SU-DHL-6 (cell line): ENCODE measurements around the gene ZFAND3.

Source experiments
- H2AFZ ChIP-seq: fragments of 200-600 bp; sonication (generic); 2 replicates; pipeline ENCODE4 v1.6.1; 2014; ENCODE audit warnings: low read depth, mild to moderate bottlenecking, moderate library complexity, mixed read lengths, antibody characterized with exemption, low read length; ENCODE audit not compliant: severe bottlenecking
- H3F3A ChIP-seq: fragments of 200-600 bp; shearing (Covaris generic); 2 replicates; pipeline ENCODE4 v1.6.0; 2016; ENCODE audit warnings: antibody characterized with exemption, mild to moderate bottlenecking; ENCODE audit not compliant: insufficient read depth
- H3K27ac ChIP-seq: fragments of 200-600 bp; sonication (generic); 2 replicates; pipeline ENCODE4 v1.5.1; 2016; ENCODE audit warnings: low read depth, mild to moderate bottlenecking, low read length, moderate library complexity, mixed read lengths
- H3K27me3 ChIP-seq: fragments of 200-600 bp; sonication (generic), shearing (Covaris generic); 2 replicates; pipeline ENCODE4 v1.6.0; 2014; ENCODE audit warnings: mild to moderate bottlenecking, low read length
- H3K36me3 ChIP-seq: fragments of 200-600 bp; sonication (generic); 2 replicates; pipeline ENCODE4 v1.6.1; 2014; ENCODE audit warnings: mild to moderate bottlenecking, low read length, mixed read lengths
- H3K4me2 ChIP-seq: fragments of 300-600, 200-600 bp; shearing (Covaris generic), sonication (generic); 2 replicates; pipeline ENCODE4 v1.6.0; 2014; ENCODE audit warnings: low read length, low read depth, mild to moderate bottlenecking; ENCODE audit not compliant: poor library complexity, severe bottlenecking
- H3K4me3 ChIP-seq: fragments of 200-600 bp; sonication (generic); 2 replicates; pipeline ENCODE4 v1.5.1; 2014; ENCODE audit warnings: antibody characterized with exemption, low read length, mild to moderate bottlenecking, mixed read lengths; ENCODE audit not compliant: insufficient read depth, poor library complexity, severe bottlenecking
- H3K79me2 ChIP-seq: fragments of 200-600 bp; sonication (generic); 2 replicates; pipeline ENCODE4 v1.6.1; 2014; ENCODE audit warnings: mild to moderate bottlenecking, low read length, moderate library complexity; ENCODE audit not compliant: insufficient read depth
- H3K9ac ChIP-seq: fragments of 200-600 bp; sonication (generic); 2 replicates; pipeline ENCODE4 v1.7.0; 2014; ENCODE audit warnings: mild to moderate bottlenecking, low read length
- H3K9me2 ChIP-seq: fragments of 200-600 bp; sonication (generic); replicated peaks from 2 replicates; pipeline ENCODE4 v1.6.1; 2014; ENCODE audit warnings: low read length; ENCODE audit not compliant: insufficient read depth
- H3K9me3 ChIP-seq: fragments of 200-600 bp; sonication (generic); 2 replicates; pipeline ENCODE4 v1.6.1; 2014; ENCODE audit warnings: low read length, mixed read lengths; ENCODE audit not compliant: insufficient read depth
- H4K20me1 ChIP-seq: fragments of 200-600 bp; sonication (generic); 2 replicates; pipeline ENCODE4 v1.6.1; 2014; ENCODE audit warnings: low read depth, mild to moderate bottlenecking, antibody characterized with exemption, low read length, moderate library complexity, mixed read lengths
- EZH2phosphoT487 ChIP-seq: fragments of 200-600 bp; sonication (generic), shearing (Covaris generic); conservative IDR thresholded peaks from 2 replicates; pipeline ENCODE4 v1.6.1; 2018; ENCODE audit warnings: mild to moderate bottlenecking, antibody characterized with exemption, low read length, moderate library complexity, mixed read lengths
- TF ChIP-seq, protein P1 (sequence below): fragments of 200-600 bp; sonication (generic); IDR thresholded peaks from one replicate; pipeline ENCODE4 v1.5.1; 2017; ENCODE audit warnings: antibody characterized with exemption, mild to moderate bottlenecking, low read length, moderate library complexity; ENCODE audit not compliant: insufficient read depth, poor library complexity, severe bottlenecking

The ZFAND3 gene

DNA sequence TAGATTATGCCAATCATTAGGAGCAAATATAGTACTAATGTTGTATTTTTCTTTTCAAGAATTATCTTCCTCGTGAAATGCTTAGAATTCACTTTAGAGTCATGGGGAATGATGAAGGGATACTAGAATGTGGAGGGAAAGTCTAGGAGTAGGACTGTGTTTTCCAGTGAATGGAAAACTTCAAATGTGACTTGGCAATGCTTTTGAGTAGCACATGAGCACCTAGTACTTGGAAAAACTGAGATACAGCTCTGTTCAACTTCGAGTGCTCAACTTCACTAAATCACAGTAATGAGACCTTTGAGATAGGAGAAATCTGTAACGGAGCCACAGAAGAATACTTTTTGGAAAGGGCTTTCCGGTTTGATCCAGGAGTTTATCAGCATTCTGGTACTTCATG lies 272.9 kb downstream of the ZFAND3 start:
- Histone ChIP-seq H3K27ac (no peak overlapping the region), H2AFZ (no peak overlapping the region), H3K9me3 (no peaks in the 10 kb centered on the region), H3F3A (no peaks in the 10 kb centered on the region), H3K36me3 (no peaks in the 10 kb centered on the region), H3K27me3 (no peaks in the 10 kb centered on the region), H4K20me1 (no peaks in the 10 kb centered on the region), H3K9me2 (no peaks in the 10 kb centered on the region), H3K79me2 (no peaks in the 10 kb centered on the region), H3K4me2 (no peak overlapping the region), H3K4me3 (no peak overlapping the region), H3K9ac (no peak overlapping the region)
- no peak for TF ChIP-seq EZH2phosphoT487
- TF ChIP-seq, protein P1, sequence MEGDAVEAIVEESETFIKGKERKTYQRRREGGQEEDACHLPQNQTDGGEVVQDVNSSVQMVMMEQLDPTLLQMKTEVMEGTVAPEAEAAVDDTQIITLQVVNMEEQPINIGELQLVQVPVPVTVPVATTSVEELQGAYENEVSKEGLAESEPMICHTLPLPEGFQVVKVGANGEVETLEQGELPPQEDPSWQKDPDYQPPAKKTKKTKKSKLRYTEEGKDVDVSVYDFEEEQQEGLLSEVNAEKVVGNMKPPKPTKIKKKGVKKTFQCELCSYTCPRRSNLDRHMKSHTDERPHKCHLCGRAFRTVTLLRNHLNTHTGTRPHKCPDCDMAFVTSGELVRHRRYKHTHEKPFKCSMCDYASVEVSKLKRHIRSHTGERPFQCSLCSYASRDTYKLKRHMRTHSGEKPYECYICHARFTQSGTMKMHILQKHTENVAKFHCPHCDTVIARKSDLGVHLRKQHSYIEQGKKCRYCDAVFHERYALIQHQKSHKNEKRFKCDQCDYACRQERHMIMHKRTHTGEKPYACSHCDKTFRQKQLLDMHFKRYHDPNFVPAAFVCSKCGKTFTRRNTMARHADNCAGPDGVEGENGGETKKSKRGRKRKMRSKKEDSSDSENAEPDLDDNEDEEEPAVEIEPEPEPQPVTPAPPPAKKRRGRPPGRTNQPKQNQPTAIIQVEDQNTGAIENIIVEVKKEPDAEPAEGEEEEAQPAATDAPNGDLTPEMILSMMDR, result no peak

DNA sequence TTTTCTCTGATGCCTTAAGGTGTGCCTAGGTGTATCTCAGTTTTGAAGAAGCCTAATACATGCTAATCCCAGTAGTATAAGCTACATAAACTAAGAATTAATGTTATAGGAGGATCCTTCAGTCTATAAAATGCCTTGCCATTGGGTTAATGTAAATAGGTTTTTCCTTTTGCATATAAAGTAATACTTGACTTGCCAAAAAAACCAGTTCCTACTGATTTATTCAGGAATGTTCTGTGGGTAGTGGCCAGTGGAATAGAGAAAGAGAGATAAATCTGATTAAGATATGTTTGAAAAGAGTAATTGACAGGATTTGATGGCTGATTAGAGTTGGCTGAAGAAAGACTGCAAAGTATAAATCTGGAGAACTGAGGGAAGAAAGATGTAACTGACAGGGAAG lies 273.4 kb downstream of the ZFAND3 start:
- H3K9me2 ChIP-seq, result no peaks in the 10 kb centered on the region
- H3K9me3 ChIP-seq, result no peaks in the 10 kb centered on the region
- no peak overlapping the region for H2AFZ ChIP-seq
- no peak overlapping the region for H3K4me3 ChIP-seq
- TF ChIP-seq, protein P1, result no peak
- no peak for TF ChIP-seq EZH2phosphoT487
- H3K36me3 ChIP-seq, result no peaks in the 10 kb centered on the region
- no peak overlapping the region for H3K9ac ChIP-seq
- no peaks in the 10 kb centered on the region for H3K27me3 ChIP-seq
- H3K4me2 ChIP-seq, result no peak overlapping the region
- H4K20me1 ChIP-seq, result no peaks in the 10 kb centered on the region
- no peak overlapping the region for H3K27ac ChIP-seq
- no peaks in the 10 kb centered on the region for H3F3A ChIP-seq
- no peaks in the 10 kb centered on the region for H3K79me2 ChIP-seq

DNA sequence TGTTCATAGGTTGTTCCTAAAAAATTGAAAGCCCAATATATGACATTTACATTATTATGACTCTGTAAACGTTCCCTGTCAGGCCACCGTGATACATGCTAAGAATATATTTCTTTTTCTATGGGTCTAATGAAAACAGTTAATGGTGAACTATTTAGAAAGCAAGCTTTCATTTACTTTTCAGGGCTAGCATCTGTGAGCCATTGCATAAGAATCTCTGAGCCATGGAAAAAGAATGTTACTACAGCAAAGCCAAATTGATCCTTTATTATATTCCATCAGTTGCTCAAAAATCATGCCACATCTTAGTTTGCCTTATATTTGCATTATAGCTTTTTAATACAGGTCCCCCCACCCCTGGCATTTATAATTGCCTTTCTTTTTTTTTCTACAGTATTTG lies 275.5 kb downstream of the ZFAND3 start:
- no peak overlapping the region for H3K4me2 ChIP-seq
- H3F3A ChIP-seq, result no peaks in the 10 kb centered on the region
- H3K27ac ChIP-seq, result no peak overlapping the region
- H3K27me3 ChIP-seq, result no peaks in the 10 kb centered on the region
- H3K9me2 ChIP-seq, result no peaks in the 10 kb centered on the region
- H3K4me3 ChIP-seq, result no peak overlapping the region
- no peaks in the 10 kb centered on the region for H3K79me2 ChIP-seq
- TF ChIP-seq, protein P1, result no peak
- TF ChIP-seq EZH2phosphoT487, result no peak
- no peak overlapping the region for H2AFZ ChIP-seq
- H3K36me3 ChIP-seq, result no peaks in the 10 kb centered on the region
- no peaks in the 10 kb centered on the region for H4K20me1 ChIP-seq
- no peak overlapping the region for H3K9ac ChIP-seq
- no peaks in the 10 kb centered on the region for H3K9me3 ChIP-seq

DNA sequence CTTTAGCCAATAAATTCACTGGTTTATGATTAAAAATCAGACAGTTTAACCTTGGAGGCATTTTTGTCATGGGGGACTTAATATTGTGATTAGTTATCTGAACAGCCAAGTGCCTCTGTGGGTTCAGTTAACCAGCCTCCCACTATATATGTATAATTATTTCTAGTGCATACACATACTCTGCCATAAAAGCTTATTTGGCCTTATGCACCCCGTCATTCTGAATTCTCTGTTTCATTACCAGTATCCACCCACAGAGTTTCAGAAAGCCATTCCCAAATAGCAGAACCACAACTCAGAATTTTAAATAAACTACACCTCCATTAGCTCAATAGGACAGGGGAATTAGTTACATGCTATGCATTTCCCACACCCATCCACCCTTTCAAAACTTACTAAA lies 279.7 kb downstream of the ZFAND3 start:
- H2AFZ ChIP-seq, result no peak overlapping the region
- H3K79me2 ChIP-seq, result no peaks in the 10 kb centered on the region
- H3K27me3 ChIP-seq, result no peaks in the 10 kb centered on the region
- H3K9me3 ChIP-seq, result no peaks in the 10 kb centered on the region
- no peak overlapping the region for H3K4me3 ChIP-seq
- H4K20me1 ChIP-seq, result no peaks in the 10 kb centered on the region
- no peak overlapping the region for H3K4me2 ChIP-seq
- H3K36me3 ChIP-seq, result no peaks in the 10 kb centered on the region
- H3K9me2 ChIP-seq, result no peaks in the 10 kb centered on the region
- no peak overlapping the region for H3K9ac ChIP-seq
- H3K27ac ChIP-seq, result no peak overlapping the region
- no peak for TF ChIP-seq EZH2phosphoT487
- TF ChIP-seq, protein P1, result no peak
- H3F3A ChIP-seq, result no peaks in the 10 kb centered on the region
